Measurements from ENCODE around the gene BATF.

DNA sequence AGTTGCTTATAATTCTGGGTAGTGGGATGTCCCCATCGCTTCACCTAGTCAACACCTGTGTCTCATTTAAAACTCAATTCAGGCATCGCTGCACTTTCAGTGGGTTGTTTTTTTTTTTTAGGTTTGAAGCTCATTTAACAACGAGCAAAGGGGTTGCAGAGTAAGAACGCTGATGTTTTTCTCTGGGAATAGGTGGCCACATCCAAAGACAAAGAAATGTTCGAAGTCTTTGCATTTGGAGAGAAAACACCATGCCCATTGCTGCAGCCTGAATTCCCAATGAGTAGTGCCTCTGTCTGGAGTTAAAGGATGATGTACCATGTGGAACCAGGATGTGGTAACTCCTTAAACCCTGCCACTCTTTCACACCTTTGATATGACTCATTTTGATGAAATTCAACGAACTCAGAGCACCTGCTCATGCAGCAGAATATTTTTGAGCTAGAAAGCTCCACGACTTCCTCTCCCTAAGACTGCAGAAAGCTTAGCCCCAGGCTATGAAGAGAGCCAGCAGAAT lies 35.1 kb upstream of the BATF start:
- TF ChIP-seq POLR2A (IDR thresholded peaks at IDR 0.05; ENCODE audit: low read length) (no peak), GATA1 (IDR thresholded peaks at IDR 0.05; ENCODE audit: low read depth, low read length) (no peak)

All from erythroblast (primary cell).